ENCODE results near the gene TM6SF1. TPM values are rescaled to one million over a fixed set of nuclear protein-coding genes. Genes with fewer than 3 reads are reported as not detected.
"Not testable (repeated sequence)": the region's sequence is repeated elsewhere in the genome, so short reads cannot be mapped to it uniquely, and the experiment has no call there.

Gene TM6SF1
- total RNA-seq, 1 donor from 2014 or later = 6.3 TPM

GRCh38 chr15:83132861-83133523, 25.5 kb downstream of the TM6SF1 start:
- Histone ChIP-seq H3K27me3 (no peaks in the 10 kb centered on the region), H3K4me3 (no peak overlapping the region), H3K4me1 (no peaks in the 10 kb centered on the region), H3K36me3 (peaks cover 0 to 29% of the 10 kb centered on the region in 2 donors), H3K9me3 (no peaks in the 10 kb centered on the region), H3K27ac (no peak overlapping the region)
- intact Hi-C loops (cut with DNase I) = no loop called here
- no peak for DNase-seq (ENCODE audit: low spot score in 2 of 2)
- no peak for TF ChIP-seq CTCF (IDR thresholded peaks at IDR 0.05)

GRCh38 chr15:83142151-83142550, 34.7 kb downstream of the TM6SF1 start:
- H3K27me3 ChIP-seq; intact Hi-C loops (cut with DNase I); H3K4me1 ChIP-seq; H3K27ac ChIP-seq; H3K9me3 ChIP-seq; DNase-seq (ENCODE audit: low spot score in 2 of 2); H3K4me3 ChIP-seq: not testable (repeated sequence)
- peaks cover 10 to 26% of the 10 kb centered on the region in 2 donors for H3K36me3 ChIP-seq

- intact Hi-C loops (cut with DNase I) = no loop called here
- no peak for DNase-seq (ENCODE audit: low spot score in 2 of 2)
- TF ChIP-seq CTCF (IDR thresholded peaks at IDR 0.05) = no peak
- Histone ChIP-seq H3K36me3 (peaks cover 19 to 50% of the 10 kb centered on the region in 2 donors), H3K4me1 (no peaks in the 10 kb centered on the region), H3K9me3 (no peaks in the 10 kb centered on the region), H3K27ac (no peak overlapping the region), H3K27me3 (no peaks in the 10 kb centered on the region), H3K4me3 (no peak overlapping the region)
Observed at GRCh38 chr15:83144771-83145170, 37.3 kb downstream of the TM6SF1 start.

GRCh38 chr15:83153288-83153687, 45.8 kb downstream of the TM6SF1 start:
- Histone ChIP-seq H3K4me1 (no peaks in the 10 kb centered on the region), H3K27me3 (no peaks in the 10 kb centered on the region), H3K9me3 (no peaks in the 10 kb centered on the region), H3K4me3 (no peak overlapping the region), H3K27ac (no peak overlapping the region), H3K36me3 (peaks cover 24 to 55% of the 10 kb centered on the region in 2 donors)
- no peak for DNase-seq (ENCODE audit: low spot score in 2 of 2)
- intact Hi-C loops (cut with DNase I) = no loop called here
- no peak for TF ChIP-seq CTCF (IDR thresholded peaks at IDR 0.05)

- no peaks in the 10 kb centered on the region for H3K9me3 ChIP-seq
- no peak overlapping the region for H3K27ac ChIP-seq
- no peaks in the 10 kb centered on the region for H3K27me3 ChIP-seq
- DNase-seq (ENCODE audit: low spot score in 2 of 2) = no peak
- peaks cover 9 to 40% of the 10 kb centered on the region in 2 donors for H3K36me3 ChIP-seq
- intact Hi-C loops (cut with DNase I) = no loop called here
- TF ChIP-seq CTCF (IDR thresholded peaks at IDR 0.05) = no peak
- no peak overlapping the region for H3K4me3 ChIP-seq
- H3K4me1 ChIP-seq = no peaks in the 10 kb centered on the region
Observed at GRCh38 chr15:83155942-83156341, 48.5 kb downstream of the TM6SF1 start.

DNA sequence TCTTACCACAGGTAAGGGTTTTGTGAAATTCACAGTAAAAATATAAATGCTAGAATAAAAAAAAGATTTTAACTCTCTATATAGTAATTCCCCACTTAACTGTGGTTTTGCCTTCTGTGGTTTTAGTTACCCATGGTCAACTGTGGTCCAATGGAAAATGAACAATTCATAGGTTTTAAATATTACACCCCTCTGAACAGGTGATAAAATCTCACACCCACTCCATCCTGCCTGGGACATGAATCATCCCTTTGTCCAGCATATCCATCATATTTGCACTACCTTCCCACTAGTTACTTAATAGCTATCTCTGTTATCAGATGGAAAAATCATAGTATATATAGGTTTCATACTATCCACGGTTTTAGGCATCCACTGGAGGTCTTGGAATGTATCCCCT, 50.9 kb downstream of the TM6SF1 start:
- H3K4me1 ChIP-seq = no peaks in the 10 kb centered on the region
- no peak overlapping the region for H3K27ac ChIP-seq
- DNase-seq (ENCODE audit: low spot score in 2 of 2) = no peak
- H3K27me3 ChIP-seq = no peaks in the 10 kb centered on the region
- no peak overlapping the region for H3K4me3 ChIP-seq
- H3K36me3 ChIP-seq = peaks cover 6 to 40% of the 10 kb centered on the region in 2 donors
- intact Hi-C loops (cut with DNase I) = no loop called here
- no peak for TF ChIP-seq CTCF (IDR thresholded peaks at IDR 0.05)
- H3K9me3 ChIP-seq = no peaks in the 10 kb centered on the region

Measured in ascending aorta (tissue), 2 donors.